ENCODE measurements around the gene NR4A1. TPM values are rescaled to one million over a fixed set of nuclear protein-coding genes. Genes with fewer than 3 reads are reported as not detected.

NR4A1 gene
- polyA plus RNA-seq, 1 donor = 50.4 TPM

DNA sequence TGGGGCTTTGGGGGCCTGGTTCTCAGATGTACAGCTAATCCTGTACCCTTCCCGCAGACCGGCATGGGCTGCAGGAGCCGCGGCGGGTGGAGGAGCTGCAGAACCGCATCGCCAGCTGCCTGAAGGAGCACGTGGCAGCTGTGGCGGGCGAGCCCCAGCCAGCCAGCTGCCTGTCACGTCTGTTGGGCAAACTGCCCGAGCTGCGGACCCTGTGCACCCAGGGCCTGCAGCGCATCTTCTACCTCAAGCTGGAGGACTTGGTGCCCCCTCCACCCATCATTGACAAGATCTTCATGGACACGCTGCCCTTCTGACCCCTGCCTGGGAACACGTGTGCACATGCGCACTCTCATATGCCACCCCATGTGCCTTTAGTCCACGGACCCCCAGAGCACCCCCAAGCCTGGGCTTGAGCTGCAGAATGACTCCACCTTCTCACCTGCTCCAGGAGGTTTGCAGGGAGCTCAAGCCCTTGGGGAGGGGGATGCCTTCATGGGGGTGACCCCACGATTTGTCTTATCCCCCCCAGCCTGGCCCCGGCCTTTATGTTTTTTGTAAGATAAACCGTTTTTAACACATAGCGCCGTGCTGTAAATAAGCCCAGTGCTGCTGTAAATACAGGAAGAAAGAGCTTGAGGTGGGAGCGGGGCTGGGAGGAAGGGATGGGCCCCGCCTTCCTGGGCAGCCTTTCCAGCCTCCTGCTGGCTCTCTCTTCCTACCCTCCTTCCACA, 7.6 kb downstream of the NR4A1 start:
- no peak for DNase-seq (ENCODE audit: low read depth)

DNA sequence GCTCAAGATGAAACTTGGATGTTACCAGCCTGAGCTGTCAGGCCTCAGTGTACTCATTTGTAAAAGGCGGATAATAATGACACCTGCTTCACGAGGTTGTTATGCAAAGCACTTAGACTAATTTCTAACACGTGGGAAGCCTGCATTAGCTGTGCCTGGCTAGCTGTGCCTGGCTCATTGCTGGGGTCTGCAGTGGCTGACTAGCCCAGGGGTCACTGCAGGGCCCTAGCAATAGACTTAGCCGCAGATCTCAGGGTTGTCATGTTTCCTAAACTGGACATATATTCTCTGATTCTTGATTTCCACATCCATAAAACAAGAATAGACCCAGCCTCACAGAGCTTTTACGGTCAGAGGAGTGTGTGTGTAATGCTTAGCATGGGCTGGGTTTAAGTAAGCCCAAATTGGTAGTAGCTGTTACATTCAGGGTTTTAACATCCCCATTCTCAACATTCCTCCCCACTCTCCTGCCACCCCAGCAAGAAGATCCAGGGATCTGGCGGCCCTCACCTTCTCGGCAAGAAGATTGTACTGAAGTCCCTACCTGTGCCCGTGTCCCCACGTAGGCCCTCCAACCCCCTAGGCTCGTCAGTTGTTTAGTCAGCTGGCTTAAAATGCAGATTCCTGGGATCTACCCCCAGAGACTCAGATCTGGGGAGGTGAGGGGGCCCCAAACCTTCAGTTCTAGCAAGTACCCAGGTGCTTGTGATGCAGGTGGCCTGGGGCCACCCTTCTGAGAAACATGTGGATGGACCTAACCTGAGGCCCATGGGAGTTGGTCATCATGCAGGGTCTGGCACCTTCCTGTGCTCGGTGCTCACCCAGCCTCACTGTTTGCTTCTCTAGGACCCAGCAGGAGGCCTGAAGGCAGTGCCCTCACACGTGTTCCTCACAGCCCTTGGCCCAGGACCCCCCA, 8.6 kb downstream of the NR4A1 start:
- DNase-seq (ENCODE audit: low read depth) = no peak

DNA sequence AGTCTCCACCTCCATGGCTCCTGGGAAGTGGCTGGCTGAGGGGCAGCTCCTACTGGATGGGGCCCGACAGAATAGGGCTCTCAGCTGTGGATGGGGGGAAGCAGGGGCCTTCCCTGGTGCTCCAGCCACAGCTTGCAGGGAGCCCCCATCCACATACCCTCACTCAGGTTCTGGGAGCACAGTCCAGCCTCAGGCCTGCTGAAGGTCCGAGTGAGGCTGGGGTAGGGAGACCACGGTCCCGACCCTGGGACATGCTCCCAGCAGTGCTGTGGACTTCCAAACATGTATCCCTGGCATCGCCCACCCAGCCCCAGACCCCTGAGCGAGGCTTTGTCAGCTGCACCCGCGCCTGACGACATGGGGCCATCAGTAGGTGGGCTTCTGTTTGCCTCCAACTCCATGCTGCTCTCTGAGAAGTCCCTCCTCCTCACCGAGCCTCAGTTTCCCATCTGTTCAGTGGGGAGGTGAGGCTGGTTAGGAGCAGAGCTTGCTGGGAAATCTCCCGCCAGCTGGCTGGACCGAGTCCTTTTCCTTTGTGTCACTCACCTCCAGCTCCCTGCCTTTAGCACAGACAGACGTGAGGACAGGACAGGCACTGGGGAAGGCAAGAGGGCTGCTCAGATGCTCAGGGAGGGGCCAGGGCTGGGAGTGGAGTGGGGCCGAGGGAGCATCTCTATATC, 9.4 kb downstream of the NR4A1 start:
- DNase-seq (ENCODE audit: low read depth) = no peak

DNA sequence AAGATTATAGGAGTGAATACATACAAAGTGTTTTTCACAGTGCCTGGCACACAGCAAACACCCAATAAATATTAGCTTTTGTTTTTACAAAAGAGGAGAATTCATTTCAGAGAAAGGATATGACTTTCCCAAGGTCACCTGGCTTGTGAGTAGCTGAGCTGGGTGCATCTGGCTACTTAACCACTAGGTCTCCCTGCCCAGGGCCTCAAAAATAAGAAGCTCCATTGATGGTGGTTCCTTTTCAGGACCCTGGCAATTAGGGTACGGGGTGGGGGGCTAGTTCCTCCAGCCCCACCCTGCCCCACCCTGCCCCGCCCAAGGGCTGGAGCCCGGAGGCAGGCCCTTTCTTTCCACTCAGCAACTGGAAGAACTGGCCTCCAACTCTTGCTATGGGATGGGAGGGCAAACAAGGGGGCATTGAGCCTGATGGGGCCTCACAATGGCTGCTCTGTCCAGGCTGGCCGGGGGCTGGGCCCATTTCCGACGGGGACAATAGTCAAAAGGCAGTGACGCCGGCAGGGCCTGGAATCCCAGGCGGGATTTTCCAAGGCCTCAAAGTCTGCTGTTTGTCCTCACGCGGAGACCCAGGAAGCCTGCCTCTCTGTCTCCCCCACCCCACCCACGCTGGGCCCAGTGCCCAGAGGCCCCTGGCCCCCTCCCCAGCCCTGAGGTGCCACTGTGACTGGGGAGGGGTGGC, 10.4 kb downstream of the NR4A1 start:
- no peak for DNase-seq (ENCODE audit: low read depth)

DNA sequence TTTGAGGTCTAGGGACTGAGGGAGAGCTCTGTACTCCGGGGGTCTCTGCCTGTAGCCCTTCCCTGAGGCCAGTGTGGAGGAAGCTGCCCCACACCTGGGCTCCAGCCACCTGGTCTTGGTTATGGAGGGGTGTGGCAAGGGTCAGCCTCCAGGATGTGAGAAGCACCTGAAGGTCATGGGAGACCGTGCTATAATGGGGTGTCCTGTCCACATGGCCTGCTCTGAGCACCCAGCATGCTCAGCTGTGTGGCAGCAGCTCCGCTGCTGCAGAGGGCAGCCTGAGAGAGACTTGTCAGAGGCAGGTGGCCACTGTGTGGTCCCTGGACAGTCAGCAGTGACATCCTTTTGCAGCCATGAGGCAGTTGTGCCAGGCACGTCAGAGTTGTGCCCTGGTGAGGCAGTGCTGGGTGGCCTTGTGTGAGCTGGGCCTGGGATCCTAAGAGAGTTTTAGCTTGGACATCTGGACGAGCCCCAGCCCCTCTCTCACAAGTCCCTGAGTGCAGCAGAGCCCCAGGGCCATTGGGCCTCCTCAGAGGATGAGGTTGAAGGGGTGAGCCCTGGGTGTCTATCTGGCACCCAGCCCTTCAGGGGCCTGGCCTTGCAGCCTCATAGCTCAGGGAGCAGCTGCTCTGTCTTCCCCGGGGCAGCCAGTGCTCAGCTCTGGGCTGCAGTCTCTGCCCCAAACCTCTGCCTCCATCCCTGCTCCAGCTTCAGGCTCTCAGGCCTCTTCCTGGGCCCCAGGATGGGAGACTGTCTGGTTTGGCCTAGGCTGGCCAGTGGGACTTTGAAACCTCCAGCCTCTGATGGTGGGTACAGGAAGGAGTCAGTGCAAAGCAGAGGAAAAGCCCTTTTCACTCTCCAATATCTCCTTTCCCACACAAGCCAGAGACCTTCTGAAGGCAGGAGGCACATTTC, 11.2 kb downstream of the NR4A1 start:
- DNase-seq (ENCODE audit: low read depth) = no peak

DNA sequence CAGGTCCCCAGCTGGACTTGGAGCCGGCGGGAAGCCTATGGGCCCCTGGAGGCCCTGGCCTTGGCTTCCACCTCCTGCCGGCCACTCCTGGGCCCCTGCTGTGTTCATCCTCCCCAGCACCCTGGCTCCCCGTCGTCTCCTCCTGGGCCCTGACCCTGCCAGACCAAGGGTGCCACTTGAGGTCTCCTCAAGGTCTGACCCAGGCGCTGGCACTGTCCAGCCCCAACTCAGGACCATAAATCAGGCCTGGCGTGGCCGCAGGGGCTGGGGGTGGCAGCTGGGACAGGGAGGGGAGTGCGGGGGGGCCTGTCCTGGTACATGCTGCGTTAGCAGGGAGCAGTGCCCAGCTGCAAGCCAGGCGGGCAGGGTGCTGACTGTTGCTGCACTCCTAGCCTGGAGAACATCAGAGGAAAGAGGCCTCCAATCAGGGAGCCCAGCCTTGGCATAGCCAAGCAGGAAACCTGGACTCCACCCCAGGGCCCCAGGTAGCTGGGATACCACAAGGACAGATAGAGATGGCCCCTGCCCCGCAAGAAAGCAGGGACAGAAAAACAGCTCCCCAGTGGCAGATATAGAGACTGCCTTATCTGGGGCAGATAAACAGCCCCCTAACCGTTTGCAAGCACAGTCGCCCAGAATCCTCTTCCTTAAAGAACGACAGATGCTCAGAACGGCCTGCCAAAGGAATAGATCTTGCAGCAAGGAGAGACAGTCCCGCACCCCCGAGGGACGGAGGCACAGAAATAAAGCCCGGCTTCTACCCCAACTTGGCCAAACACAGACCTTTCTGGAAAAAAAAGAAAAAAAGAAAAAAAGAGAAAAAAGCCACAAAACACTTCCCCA, 12.1 kb downstream of the NR4A1 start:
- DNase-seq (ENCODE audit: low read depth) = no peak

DNA sequence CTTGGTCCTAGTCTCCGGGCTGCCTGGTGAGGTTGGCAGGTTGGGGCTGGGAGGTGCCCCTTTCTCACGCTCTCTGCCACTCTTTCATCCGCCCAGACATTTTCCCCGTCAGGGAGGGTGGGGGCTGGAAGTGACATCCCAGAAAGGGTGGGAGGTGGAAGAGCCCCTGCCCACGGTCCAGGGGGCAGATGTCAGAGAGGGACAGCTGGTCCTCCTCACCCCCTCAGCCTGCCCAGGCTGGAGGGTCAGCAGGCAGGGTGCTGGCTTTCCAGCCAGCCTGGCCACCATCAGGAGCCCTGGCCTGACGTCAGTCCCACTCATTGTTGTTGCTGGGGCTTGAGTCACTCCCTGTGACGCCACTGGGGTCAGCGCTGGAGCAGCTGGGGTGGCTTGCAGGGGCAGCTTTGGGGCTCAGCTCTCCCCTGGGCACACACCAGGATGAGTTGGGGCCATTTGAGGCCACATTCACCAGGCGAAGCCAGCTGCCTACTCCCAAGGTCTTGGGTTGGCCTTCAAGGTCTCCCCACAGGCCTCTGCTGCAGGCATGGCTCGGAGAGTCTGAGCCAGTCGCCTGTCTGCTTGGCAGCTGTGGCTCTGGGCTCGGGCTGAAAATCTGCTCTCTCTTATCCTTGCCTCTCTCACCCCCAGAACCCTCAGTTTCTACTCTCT, 12.9 kb downstream of the NR4A1 start:
- no peak for DNase-seq (ENCODE audit: low read depth)

DNA sequence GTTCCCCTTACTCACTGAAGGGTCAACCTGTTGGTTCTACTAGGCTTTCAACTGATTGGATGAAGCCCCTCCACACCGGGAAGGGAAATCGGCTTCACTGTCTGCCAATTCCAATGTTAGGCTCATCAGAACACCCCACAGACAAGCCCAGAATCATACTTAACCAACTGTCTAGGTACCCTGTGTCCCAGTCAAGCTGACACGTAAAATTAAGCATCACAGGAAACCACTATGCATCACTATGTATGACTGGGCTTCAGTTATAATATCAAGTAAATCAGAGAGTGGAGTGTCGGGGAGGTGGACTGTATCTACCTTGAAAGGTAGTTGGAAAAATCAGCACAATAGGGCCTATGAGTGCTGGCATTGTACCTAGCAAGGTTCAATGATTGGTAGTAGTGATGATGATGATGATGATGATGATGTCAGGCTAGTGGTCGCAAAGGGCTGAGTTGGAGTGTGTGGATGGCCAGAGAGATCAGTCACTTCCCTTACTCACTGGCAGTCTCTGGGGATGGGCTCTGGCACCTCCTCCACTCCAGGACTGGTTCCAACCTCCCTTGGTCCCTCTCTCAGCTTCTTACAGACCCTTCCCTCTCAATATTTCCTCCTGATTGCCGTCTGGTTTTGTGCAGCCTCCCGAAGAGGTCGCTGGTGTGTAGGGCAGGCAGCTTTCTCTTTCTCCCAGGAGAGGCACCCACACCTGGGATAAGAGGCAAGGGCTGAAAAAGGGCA, 15.3 kb downstream of the NR4A1 start:
- no peak for DNase-seq (ENCODE audit: low read depth)

DNA sequence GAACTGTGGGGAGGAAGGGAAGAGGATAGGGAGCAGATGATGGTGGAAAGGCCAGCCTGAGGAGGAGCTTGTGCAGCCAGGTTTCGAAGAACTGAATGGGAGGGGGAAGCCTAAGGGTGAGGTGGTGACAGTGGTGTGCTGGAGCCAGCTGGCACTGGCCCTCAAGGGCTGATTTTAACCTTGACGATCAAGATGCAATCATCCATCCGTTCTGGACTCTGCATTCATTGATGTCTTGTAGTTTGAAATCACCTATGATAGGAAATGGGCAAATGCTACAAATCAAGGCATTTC, 15.8 kb downstream of the NR4A1 start:
- DNase-seq (ENCODE audit: low read depth) = no peak

DNA sequence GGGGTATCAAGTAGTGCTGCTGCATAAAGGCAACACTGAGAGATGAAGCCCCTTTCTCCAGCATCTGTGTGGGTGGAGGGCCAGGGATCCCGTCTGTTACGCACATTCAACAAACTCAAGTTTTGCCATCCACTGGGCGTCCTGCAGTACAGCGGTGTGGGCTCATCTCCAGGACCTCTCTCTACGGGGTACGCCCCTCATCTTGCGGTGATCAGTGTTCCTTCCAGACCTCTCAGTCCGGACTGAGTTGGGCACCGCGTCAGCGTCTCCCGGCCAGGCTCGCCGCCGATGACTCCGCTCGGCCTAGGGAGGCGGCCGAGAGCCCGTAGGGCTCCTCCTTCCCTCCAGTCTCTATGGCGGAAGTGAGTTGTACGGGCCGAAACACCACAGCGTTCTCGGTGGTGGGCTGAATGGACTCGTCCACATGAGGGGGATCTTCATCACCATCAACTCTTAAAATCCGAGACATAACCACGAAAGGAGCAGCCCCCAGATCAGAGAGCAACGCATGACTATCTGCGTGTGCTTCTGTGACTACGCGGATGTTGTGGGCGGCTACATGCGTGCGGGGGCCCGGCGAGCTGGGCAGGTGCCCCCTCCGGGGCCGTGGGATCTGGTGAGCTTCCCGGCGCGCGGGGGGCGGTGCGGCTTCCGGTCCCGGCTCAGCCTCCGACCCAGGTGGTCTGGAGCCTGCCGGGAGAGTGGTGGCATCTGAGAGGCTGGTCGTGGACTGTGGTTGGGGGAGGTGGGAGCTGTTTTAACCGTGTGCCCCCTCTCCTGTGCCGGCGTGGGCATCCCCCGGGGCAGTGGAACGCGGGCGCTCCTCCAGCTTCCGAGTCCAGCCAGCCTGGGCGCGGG, 18.3 kb downstream of the NR4A1 start, which contains the start of gene ATG101:
TSS of gene ATG101 (plus strand) at position 652 of the 858 bp plus-strand sequence. CDS start 3,673 bp downstream, outside the sequence.
- peak; percentile 93 for DNase-seq (ENCODE audit: low read depth)

DNA sequence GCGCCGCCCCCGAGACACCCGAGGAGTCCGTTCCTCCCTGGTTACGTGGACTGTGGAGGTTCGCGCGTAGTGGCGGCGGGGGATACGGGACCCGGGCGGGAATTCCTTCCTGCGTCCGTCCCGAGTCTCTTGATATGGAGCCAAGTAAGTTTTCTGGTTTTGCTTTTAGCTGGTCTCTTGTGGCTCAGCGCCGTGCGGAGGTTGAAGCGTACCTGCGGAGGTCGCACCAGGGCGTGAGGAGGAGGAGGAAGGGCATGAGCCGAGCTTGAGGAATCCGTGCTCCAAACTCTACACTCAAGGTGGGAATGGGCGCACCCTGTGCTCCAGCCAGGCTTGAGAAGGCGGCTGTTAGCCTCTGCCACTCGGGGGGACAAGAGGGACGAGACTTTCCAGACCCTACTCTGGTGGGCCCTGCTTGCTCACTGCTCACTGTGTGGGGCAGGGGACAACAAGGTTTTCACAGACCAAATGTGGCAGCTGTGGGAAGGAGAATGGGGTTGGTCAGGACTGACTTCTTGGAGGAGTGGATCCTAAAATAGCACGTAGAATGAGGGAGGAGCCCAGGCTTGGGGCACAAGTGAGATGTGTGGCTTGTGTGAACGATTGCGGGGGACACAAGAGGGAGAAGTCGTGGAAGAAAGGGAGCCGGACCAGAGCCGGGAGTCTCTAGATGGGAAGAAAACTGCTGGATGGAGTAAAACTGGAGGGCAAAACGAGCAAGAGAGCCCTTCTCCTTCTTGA, 19.1 kb downstream of the NR4A1 start:
- DNase-seq (ENCODE audit: low read depth) = no peak

DNA sequence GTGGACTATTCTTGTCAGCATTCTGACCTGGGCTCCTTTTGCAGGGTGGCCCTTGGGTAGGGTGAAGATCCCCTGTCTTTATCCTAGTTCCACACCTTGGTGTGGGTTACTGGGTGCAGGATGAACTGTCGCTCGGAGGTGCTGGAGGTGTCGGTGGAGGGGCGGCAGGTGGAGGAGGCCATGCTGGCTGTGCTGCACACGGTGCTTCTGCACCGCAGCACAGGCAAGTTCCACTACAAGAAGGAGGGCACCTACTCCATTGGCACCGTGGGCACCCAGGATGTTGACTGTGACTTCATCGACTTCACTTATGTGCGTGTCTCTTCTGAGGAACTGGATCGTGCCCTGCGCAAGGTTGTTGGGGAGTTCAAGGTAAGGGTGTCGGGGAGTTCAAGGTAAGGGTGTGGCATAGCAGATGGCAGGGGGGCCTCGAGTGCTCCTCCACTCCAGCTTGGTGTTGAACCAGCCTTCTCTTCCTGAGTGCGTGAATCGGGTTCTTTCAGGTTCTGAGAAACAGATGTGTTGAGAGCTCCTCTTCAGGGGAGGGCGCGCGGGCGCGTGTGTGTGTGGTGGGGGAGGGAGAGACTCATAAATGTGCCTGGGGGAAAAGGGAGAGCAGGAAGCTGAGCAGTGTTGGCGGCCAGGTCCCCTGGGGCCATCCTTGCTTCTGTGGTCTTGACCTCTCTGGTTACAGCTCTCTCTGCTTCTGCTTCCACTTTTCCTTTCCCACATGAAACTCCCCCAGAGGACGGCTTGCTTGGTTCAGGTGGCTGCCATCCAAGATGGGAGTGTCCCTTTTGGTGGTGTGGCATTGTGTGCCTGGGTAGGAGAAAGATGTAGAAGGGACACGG, 22.5 kb downstream of the NR4A1 start:
- DNase-seq (ENCODE audit: low read depth) = no peak

DNA sequence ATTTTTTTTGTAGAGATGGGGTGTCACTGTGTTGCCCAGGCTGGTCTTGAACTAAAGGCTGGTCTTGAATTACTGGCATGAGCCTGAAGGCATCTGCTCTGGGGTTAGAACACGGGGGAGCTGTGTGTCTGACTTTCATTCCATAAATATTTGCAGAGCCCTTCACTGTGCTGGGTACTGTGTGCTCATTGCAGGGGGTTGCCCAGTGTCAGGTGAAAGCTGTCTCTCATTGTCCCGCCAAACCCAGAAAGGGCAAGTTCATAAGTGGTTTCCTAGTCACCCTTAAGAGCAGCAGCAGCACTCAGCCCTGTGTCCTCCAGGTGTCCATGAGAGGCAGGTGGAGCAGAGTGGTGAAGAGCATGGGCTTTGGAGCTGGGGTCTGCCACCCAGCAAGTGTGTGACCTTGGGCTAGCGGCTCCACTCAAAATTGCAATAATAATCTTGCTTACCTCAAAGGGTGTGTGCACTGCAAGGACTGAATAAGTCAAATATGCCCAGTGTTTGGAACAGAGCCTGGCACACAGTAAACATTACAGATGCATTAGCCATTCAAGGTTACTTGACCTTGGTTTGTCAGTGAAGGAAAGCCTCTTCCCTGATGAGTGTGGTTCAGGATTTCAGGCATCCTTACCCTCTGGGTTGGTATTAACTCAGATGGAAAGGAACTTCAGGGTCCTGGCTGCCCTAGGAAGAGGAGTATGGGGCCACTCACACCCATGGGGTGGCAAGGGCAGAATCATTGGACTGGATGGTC, 23.9 kb downstream of the NR4A1 start:
- DNase-seq (ENCODE audit: low read depth) = no peak

DNA sequence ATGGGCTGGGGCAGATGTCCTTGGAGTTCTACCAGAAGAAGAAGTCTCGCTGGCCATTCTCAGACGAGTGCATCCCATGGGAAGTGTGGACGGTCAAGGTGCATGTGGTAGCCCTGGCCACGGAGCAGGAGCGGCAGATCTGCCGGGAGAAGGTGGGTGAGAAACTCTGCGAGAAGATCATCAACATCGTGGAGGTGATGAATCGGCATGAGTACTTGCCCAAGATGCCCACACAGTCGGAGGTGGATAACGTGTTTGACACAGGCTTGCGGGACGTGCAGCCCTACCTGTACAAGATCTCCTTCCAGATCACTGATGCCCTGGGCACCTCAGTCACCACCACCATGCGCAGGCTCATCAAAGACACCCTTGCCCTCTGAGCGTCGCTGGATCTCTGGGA, 25.6 kb downstream of the NR4A1 start:
- DNase-seq (ENCODE audit: low read depth) = no peak

DNA sequence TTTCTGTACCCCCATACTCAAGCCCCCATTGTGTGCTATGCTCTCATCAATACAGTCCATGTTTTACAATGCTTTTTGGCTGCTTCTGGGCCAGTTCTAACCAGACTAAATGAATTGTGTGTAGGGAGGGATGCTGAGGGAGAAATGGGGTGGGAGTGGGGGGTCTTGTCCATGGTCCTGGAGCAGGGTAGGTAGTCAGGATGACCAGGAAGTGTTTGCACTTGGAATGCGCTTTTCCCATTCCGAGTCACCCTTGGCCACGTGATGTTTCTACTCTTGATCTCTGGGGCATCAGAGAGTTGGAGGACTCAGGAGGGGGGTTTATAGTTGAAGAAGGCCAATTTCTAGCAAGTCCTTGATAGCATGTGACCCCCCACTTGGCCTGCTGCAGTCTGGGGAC, 27.0 kb downstream of the NR4A1 start:
- no peak for DNase-seq (ENCODE audit: low read depth)
